Neural progenitor cell (in vitro differentiated cells): ENCODE results near the gene JAK2. TPM values are rescaled to one million over a fixed set of nuclear protein-coding genes. Genes with fewer than 3 reads are reported as not detected.

Source experiments
- DNase-seq: peaks from one replicate; pipeline ENCODE4 v3.0.0-alpha.2; 2016; ENCODE audit warnings: low spot score
- H2AFZ ChIP-seq: fragments of 200-600 bp; sonication (generic); replicated peaks from 2 replicates; pipeline ENCODE4 v1.6.1; 2016; ENCODE audit warnings: antibody characterized with exemption
- H3F3A ChIP-seq: fragments of 200-600 bp; sonication (generic); 2 replicates; pipeline ENCODE4 v1.6.1; 2016; ENCODE audit warnings: antibody characterized with exemption, low read depth
- H3K27ac ChIP-seq: fragments of 200-600 bp; sonication (generic); 2 replicates; pipeline ENCODE4 v1.5.1; 2016; ENCODE audit warnings: mild to moderate bottlenecking
- H3K27me3 ChIP-seq: fragments of 200-600 bp; sonication (generic); 2 replicates; pipeline ENCODE4 v1.6.1; 2016; ENCODE audit warnings: mild to moderate bottlenecking, moderate library complexity
- H3K36me3 ChIP-seq: fragments of 200-600 bp; sonication (generic); 2 replicates; pipeline ENCODE4 v1.5.1; 2016
- H3K4me1 ChIP-seq: fragments of 200-600 bp; sonication (generic); 2 replicates; pipeline ENCODE4 v1.6.1; 2016; ENCODE audit warnings: mixed run types
- H3K4me2 ChIP-seq: fragments of 200-600 bp; sonication (generic); 2 replicates; pipeline ENCODE4 v1.6.1; 2016
- H3K4me3 ChIP-seq: fragments of 200-600 bp; sonication (generic); 2 replicates; pipeline ENCODE4 v1.5.1; 2016
- H3K79me2 ChIP-seq: fragments of 200-600 bp; sonication (generic); 2 replicates; pipeline ENCODE4 v1.6.1; 2016; ENCODE audit warnings: low read depth
- H3K9ac ChIP-seq: fragments of 200-600 bp; sonication (generic); 2 replicates; pipeline ENCODE4 v1.6.1; 2016
- H3K9me3 ChIP-seq: fragments of 200-600 bp; sonication (generic); 2 replicates; pipeline ENCODE4 v1.5.1; 2016; ENCODE audit warnings: low read depth
- H4K20me1 ChIP-seq: fragments of 200-600 bp; sonication (generic); 2 replicates; pipeline ENCODE4 v1.6.1; 2016; ENCODE audit warnings: low read depth
- H3K27ac Mint-ChIP-seq: 3 replicates; pipeline ENCODE4 v1.8.0; 2021; ENCODE audit warnings: mixed read lengths
- H3K27me3 Mint-ChIP-seq: 2 replicates; pipeline ENCODE4 v1.8.0; 2022; ENCODE audit warnings: low read depth, mild to moderate bottlenecking, inconsistent platforms, moderate library complexity, mixed read lengths; ENCODE audit not compliant: insufficient read depth
- H3K36me3 Mint-ChIP-seq: 3 replicates; pipeline ENCODE4 v1.8.0; 2021; ENCODE audit warnings: mixed read lengths
- H3K4me1 Mint-ChIP-seq: 3 replicates; pipeline ENCODE4 v1.8.0; 2021; ENCODE audit warnings: mixed read lengths
- H3K4me3 Mint-ChIP-seq: 3 replicates; pipeline ENCODE4 v1.8.0; 2021; ENCODE audit warnings: mild to moderate bottlenecking, moderate library complexity, mixed read lengths
- H3K9me3 Mint-ChIP-seq: 3 replicates; pipeline ENCODE4 v1.8.0; 2020; ENCODE audit warnings: mixed read lengths
- CTCF ChIP-seq: fragments of 200-600 bp; sonication (generic); IDR thresholded peaks from 2 replicates; pipeline ENCODE4 v1.5.1; 2017; ENCODE audit warnings: antibody characterized with exemption, mild to moderate bottlenecking
- EZH2 ChIP-seq: fragments of 200-600 bp; sonication (generic); IDR thresholded peaks from 2 replicates; pipeline ENCODE4 v1.6.1; 2017; ENCODE audit warnings: antibody characterized with exemption, mild to moderate bottlenecking, moderate library complexity
- EZH2phosphoT487 ChIP-seq: fragments of 200-600 bp; sonication (generic); IDR thresholded peaks from 2 replicates; pipeline ENCODE4 v1.6.1; 2017; ENCODE audit warnings: antibody characterized with exemption
- total RNA-seq: library from RNA; depleted of rRNA; stranded (reverse); fragments of >200 nt; gene quantifications from 2 replicates; pipeline ENCODE4 v1.2.3, GENCODE V29; 2015; ENCODE audit warnings: low replicate concordance

The JAK2 gene
- total RNA-seq, 1 donor from 2014 or later: 3.9 TPM

- H3K9me3 ChIP-seq: no peaks in the 10 kb centered on the region
- peaks cover 8% of the 10 kb centered on the region for H3K36me3 Mint-ChIP-seq
- H3K4me2 ChIP-seq: no peak overlapping the region
- H3K27me3 ChIP-seq: no peaks in the 10 kb centered on the region
- H3K9me3 Mint-ChIP-seq: peaks cover 3% of the 10 kb centered on the region
- H3K4me3 Mint-ChIP-seq: no peak overlapping the region
- H3K4me1 Mint-ChIP-seq: no peaks in the 10 kb centered on the region
- H3K27ac ChIP-seq: no peak overlapping the region
- no peak overlapping the region for H2AFZ ChIP-seq
- H3K9ac ChIP-seq: no peak overlapping the region
- TF ChIP-seq EZH2phosphoT487 (no peak), CTCF (no peak), EZH2 (no peak)
- H3K27me3 Mint-ChIP-seq: no peaks in the 10 kb centered on the region
- no peaks in the 10 kb centered on the region for H3K36me3 ChIP-seq
- H3F3A ChIP-seq: no peaks in the 10 kb centered on the region
- no peak overlapping the region for H3K4me3 ChIP-seq
- H3K27ac Mint-ChIP-seq: no peak overlapping the region
- H3K79me2 ChIP-seq: no peaks in the 10 kb centered on the region
- H4K20me1 ChIP-seq: no peaks in the 10 kb centered on the region
- H3K4me1 ChIP-seq: no peaks in the 10 kb centered on the region
- no peak for DNase-seq
Measured at GRCh38 chr9:5041390-5042115, 56.5 kb downstream of the JAK2 start.

GRCh38 chr9:5042661-5043178 is 57.6 kb downstream of the JAK2 start:
- H2AFZ ChIP-seq: no peak overlapping the region
- Mint-ChIP-seq H3K27me3 (no peaks in the 10 kb centered on the region), H3K4me3 (no peak overlapping the region), H3K9me3 (peaks cover 3% of the 10 kb centered on the region), H3K27ac (no peak overlapping the region), H3K36me3 (peaks cover 8% of the 10 kb centered on the region), H3K4me1 (no peaks in the 10 kb centered on the region)
- no peaks in the 10 kb centered on the region for H3K36me3 ChIP-seq
- no peaks in the 10 kb centered on the region for H3K79me2 ChIP-seq
- no peak overlapping the region for H3K4me3 ChIP-seq
- TF ChIP-seq CTCF: no peak
- H3K27ac ChIP-seq: no peak overlapping the region
- no peak for DNase-seq
- H4K20me1 ChIP-seq: no peaks in the 10 kb centered on the region
- H3K4me2 ChIP-seq: no peak overlapping the region
- no peaks in the 10 kb centered on the region for H3K27me3 ChIP-seq
- H3K9ac ChIP-seq: no peak overlapping the region
- no peaks in the 10 kb centered on the region for H3K4me1 ChIP-seq
- H3K9me3 ChIP-seq: no peaks in the 10 kb centered on the region
- no peaks in the 10 kb centered on the region for H3F3A ChIP-seq

GRCh38 chr9:5043381-5043780 is 58.3 kb downstream of the JAK2 start:
- no peaks in the 10 kb centered on the region for H3K4me1 Mint-ChIP-seq
- H3K79me2 ChIP-seq: no peaks in the 10 kb centered on the region
- H3K27ac ChIP-seq: no peak overlapping the region
- no peak overlapping the region for H3K9ac ChIP-seq
- H3K9me3 ChIP-seq: no peaks in the 10 kb centered on the region
- H3K4me1 ChIP-seq: no peaks in the 10 kb centered on the region
- H3K9me3 Mint-ChIP-seq: peaks cover 3% of the 10 kb centered on the region
- no peaks in the 10 kb centered on the region for H3K27me3 ChIP-seq
- no peak for DNase-seq
- no peak overlapping the region for H3K27ac Mint-ChIP-seq
- no peak overlapping the region for H3K4me3 Mint-ChIP-seq
- no peaks in the 10 kb centered on the region for H3F3A ChIP-seq
- no peak overlapping the region for H3K4me2 ChIP-seq
- H2AFZ ChIP-seq: no peak overlapping the region
- H4K20me1 ChIP-seq: no peaks in the 10 kb centered on the region
- TF ChIP-seq CTCF (no peak), EZH2phosphoT487 (no peak), EZH2 (no peak)
- H3K4me3 ChIP-seq: no peak overlapping the region
- no peaks in the 10 kb centered on the region for H3K27me3 Mint-ChIP-seq
- no peaks in the 10 kb centered on the region for H3K36me3 ChIP-seq
- peaks cover 8% of the 10 kb centered on the region for H3K36me3 Mint-ChIP-seq
